Measurements from ENCODE around the gene DDX25. TPM values are rescaled to one million over a fixed set of nuclear protein-coding genes. Genes with fewer than 3 reads are reported as not detected.

Gene DDX25
- total RNA-seq, 4 donors from 2014 or later = 1.5 TPM; not detected in 3

GRCh38 chr11:125959931-125960330, 55.6 kb downstream of the DDX25 start:
- intact Hi-C loops (cut with DNase I; ENCODE audit: low total_unique reads) (no loop called here), in situ Hi-C loops (cut with MboI; ENCODE audit: low pct_ligation_motif_present in 1 of 4, low pct_unique_long_range_greater_than_20kb in 1 of 4, low sequenced_read_pairs in 3 of 4) (no loop called here)
- Histone ChIP-seq H3K27me3 (no peaks in the 10 kb centered on the region), H3K9me3 (peaks cover 0 to 4% of the 10 kb centered on the region in 2 donors), H3K4me3 (no peak overlapping the region), H3K27ac (no peak overlapping the region), H3K36me3 (no peaks in the 10 kb centered on the region), H3K4me1 (no peaks in the 10 kb centered on the region)
- no peak for DNase-seq
- WGBS, 2 donors (ENCODE audit: low coverage in 1 of 2) = 61 to 83% methylated on average over 4 to 10 of the region's 10 CpGs
- no peak for TF ChIP-seq POLR2A (IDR thresholded peaks at IDR 0.05)
- no peak for TF ChIP-seq CTCF (IDR thresholded peaks at IDR 0.05)
- no peak for TF ChIP-seq POLR2AphosphoS5 (IDR thresholded peaks at IDR 0.05)
- no peak for TF ChIP-seq EP300 (IDR thresholded peaks at IDR 0.05; ENCODE audit: low read depth)

- DNase-seq = no peak
- TF ChIP-seq CTCF (IDR thresholded peaks at IDR 0.05) = no peak
- TF ChIP-seq POLR2A (IDR thresholded peaks at IDR 0.05) = no peak
- no peak for TF ChIP-seq POLR2AphosphoS5 (IDR thresholded peaks at IDR 0.05)
- no peak for TF ChIP-seq EP300 (IDR thresholded peaks at IDR 0.05; ENCODE audit: low read depth)
- H3K4me1 ChIP-seq = no peaks in the 10 kb centered on the region
- no peak overlapping the region for H3K4me3 ChIP-seq
- intact Hi-C loops (cut with DNase I; ENCODE audit: low total_unique reads) = no loop called here
- in situ Hi-C loops (cut with MboI; ENCODE audit: low pct_ligation_motif_present in 1 of 4, low pct_unique_long_range_greater_than_20kb in 1 of 4, low sequenced_read_pairs in 3 of 4) = no loop called here
- WGBS, 2 donors (ENCODE audit: low coverage in 1 of 2) = 80 to 87% methylated on average over 3 to 6 of the region's 6 CpGs
- no peaks in the 10 kb centered on the region for H3K27me3 ChIP-seq
- no peaks in the 10 kb centered on the region for H3K36me3 ChIP-seq
- no peak overlapping the region for H3K27ac ChIP-seq
- H3K9me3 ChIP-seq = peaks cover 0 to 4% of the 10 kb centered on the region in 2 donors
Observed at GRCh38 chr11:125960771-125961170, 56.5 kb downstream of the DDX25 start.

DNA sequence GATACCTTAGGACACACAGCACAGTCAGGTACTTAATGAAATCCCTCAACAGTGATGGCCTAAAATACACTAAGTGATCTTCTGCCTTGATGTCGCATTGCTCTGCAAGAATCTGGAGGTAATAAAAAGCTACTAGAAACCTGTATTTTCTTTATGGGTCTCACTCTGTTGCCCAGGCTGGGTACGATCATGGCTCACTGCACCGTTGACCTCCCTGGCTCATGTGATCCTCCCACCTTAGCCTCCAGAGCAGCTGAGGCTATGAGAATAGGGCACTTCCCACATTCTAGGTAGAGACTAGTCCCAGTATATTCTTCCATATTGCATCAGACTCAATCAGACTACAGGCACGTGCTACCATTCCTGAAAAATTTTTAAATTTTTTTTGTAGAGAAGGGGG, 63.2 kb downstream of the DDX25 start:
- TF ChIP-seq CTCF (IDR thresholded peaks at IDR 0.05) (no peak), EP300 (IDR thresholded peaks at IDR 0.05; ENCODE audit: low read depth) (no peak), POLR2AphosphoS5 (IDR thresholded peaks at IDR 0.05) (no peak), POLR2A (IDR thresholded peaks at IDR 0.05) (no peak)
- DNase-seq = no peak
- H3K36me3 ChIP-seq = no peaks in the 10 kb centered on the region
- peaks cover 0 to 4% of the 10 kb centered on the region in 2 donors for H3K9me3 ChIP-seq
- peaks cover 0 to 7% (median 2%) of the 10 kb centered on the region in 4 donors for H3K4me1 ChIP-seq
- H3K27me3 ChIP-seq = no peaks in the 10 kb centered on the region
- in situ Hi-C loops (cut with MboI; ENCODE audit: low pct_ligation_motif_present in 1 of 4, low pct_unique_long_range_greater_than_20kb in 1 of 4, low sequenced_read_pairs in 3 of 4) (no loop called here), intact Hi-C loops (cut with DNase I; ENCODE audit: low total_unique reads) (no loop called here)
- no peak overlapping the region for H3K27ac ChIP-seq
- 85 to 100% methylated on average over 1 to 4 of the region's 4 CpGs for WGBS, 2 donors (ENCODE audit: low coverage in 1 of 2)
- no peak overlapping the region for H3K4me3 ChIP-seq

GRCh38 chr11:125968354-125968753, 64.0 kb downstream of the DDX25 start:
- no peaks in the 10 kb centered on the region for H3K27me3 ChIP-seq
- H3K4me1 ChIP-seq = peaks cover 0 to 7% (median 2%) of the 10 kb centered on the region in 4 donors
- H3K9me3 ChIP-seq = no peaks in the 10 kb centered on the region
- TF ChIP-seq CTCF (IDR thresholded peaks at IDR 0.05) = no peak
- TF ChIP-seq EP300 (IDR thresholded peaks at IDR 0.05; ENCODE audit: low read depth) = no peak
- no peak for TF ChIP-seq POLR2A (IDR thresholded peaks at IDR 0.05)
- TF ChIP-seq POLR2AphosphoS5 (IDR thresholded peaks at IDR 0.05) = no peak
- intact Hi-C loops (cut with DNase I; ENCODE audit: low total_unique reads) = no loop called here
- in situ Hi-C loops (cut with MboI; ENCODE audit: low pct_ligation_motif_present in 1 of 4, low pct_unique_long_range_greater_than_20kb in 1 of 4, low sequenced_read_pairs in 3 of 4) = no loop called here
- H3K4me3 ChIP-seq = no peak overlapping the region
- WGBS, 2 donors (ENCODE audit: low coverage in 1 of 2) = 23 to 26% methylated on average over 7 of the region's 7 CpGs
- H3K27ac ChIP-seq = peak overlapping the region in 1 of 4 donors; percentile 17
- H3K36me3 ChIP-seq = no peaks in the 10 kb centered on the region
- no peak for DNase-seq

Data from transverse colon (tissue), 4 donors.